CD4-positive, alpha-beta T cell (primary cell): ENCODE data around the gene SARNP. TPM values are rescaled to one million over a fixed set of nuclear protein-coding genes. Genes with fewer than 3 reads are reported as not detected.

ENCODE experiments used
- ATAC-seq: fragments of 200-7000 bp; cut with Tn5 transposase; one replicate; pipeline ENCODE4 v1.10.0; 2022; ENCODE audit warnings: mild to moderate bottlenecking; ENCODE audit not compliant: poor library complexity
- CTCF ChIA-PET: fragments of 350-600 bp; sonication (Branson Sonifier 250); formaldehyde crosslinking; loops from one replicate; lab custom pipeline; 2021; ENCODE audit warnings: antibody characterized with exemption, inconsistent platforms; lab: Charles Lee
- POLR2A ChIA-PET: fragments of 350-600 bp; sonication (Branson Sonifier 250); formaldehyde crosslinking; loops from one replicate; lab custom pipeline; 2021; ENCODE audit warnings: antibody characterized with exemption, inconsistent platforms; lab: Charles Lee
- DNase-seq, 14 experiments: peaks; one replicate each; pipeline ENCODE4 v3.0.0-alpha.2; 2013 to 2020; ENCODE audit warnings: mixed read lengths in 2 of 14
- H3K27ac ChIP-seq, 2 donors: one replicate each; pipeline versions ENCODE4 v1.5.1 to v1.7.0; 2013; ENCODE audit warnings: low read length in 2 of 2, low read depth in 1 of 2, mild to moderate bottlenecking in 1 of 2
- H3K27me3 ChIP-seq, 2 experiments: 1 replicate in 1 of 2; 2 replicates in 1 of 2; pipeline versions ENCODE4 v1.6.1 to v1.7.0; 2013; ENCODE audit warnings: low read length in 2 of 2, control low read depth in 1 of 2, mild to moderate bottlenecking in 1 of 2, moderate library complexity in 1 of 2; ENCODE audit not compliant: insufficient read depth in 2 of 2, control insufficient read depth in 1 of 2
- H3K36me3 ChIP-seq: one replicate; pipeline ENCODE4 v1.6.1; 2013; ENCODE audit warnings: low read length, control low read depth; ENCODE audit not compliant: insufficient read depth
- H3K4me1 ChIP-seq: one replicate; pipeline ENCODE4 v1.6.1; 2013; ENCODE audit warnings: low read length, control low read depth; ENCODE audit not compliant: insufficient read depth
- H3K4me3 ChIP-seq: one replicate; pipeline ENCODE4 v1.5.1; 2013; ENCODE audit warnings: mild to moderate bottlenecking, low read length, moderate library complexity
- H3K9me3 ChIP-seq, 2 experiments: 1 replicate in 1 of 2; 2 replicates in 1 of 2; pipeline versions ENCODE4 v1.6.1 to v1.7.0; 2013; ENCODE audit warnings: low read length in 2 of 2, mild to moderate bottlenecking in 2 of 2, control low read depth in 1 of 2, moderate library complexity in 1 of 2; ENCODE audit not compliant: control insufficient read depth in 1 of 2, insufficient read depth in 1 of 2
- H3K27ac Mint-ChIP-seq: one replicate; pipeline ENCODE4 v1.8.0; 2020; ENCODE audit warnings: mixed read lengths
- H3K27me3 Mint-ChIP-seq: one replicate; pipeline ENCODE4 v1.8.0; 2021; ENCODE audit warnings: mixed read lengths
- H3K36me3 Mint-ChIP-seq: one replicate; pipeline ENCODE4 v1.8.0; 2021; ENCODE audit warnings: low read depth, mixed read lengths
- H3K4me1 Mint-ChIP-seq: one replicate; pipeline ENCODE4 v1.8.0; 2021; ENCODE audit warnings: low read depth, mixed read lengths
- H3K4me3 Mint-ChIP-seq: one replicate; pipeline ENCODE4 v1.8.0; 2020; ENCODE audit warnings: mild to moderate bottlenecking, mixed read lengths
- H3K9me3 Mint-ChIP-seq: one replicate; pipeline ENCODE4 v1.8.0; 2020; ENCODE audit warnings: mixed read lengths
- CTCF ChIP-seq: fragments of 200-600 bp; IDR thresholded peaks from one replicate; pipeline ENCODE4 v1.8.0; 2022; ENCODE audit warnings: antibody characterized with exemption, mild to moderate bottlenecking
- intact Hi-C, 2 experiments: fragments of 100-400 bp; cut with DNase I in 1 of 2; cut with micrococcal nuclease in 1 of 2; formaldehyde crosslinking; loops; one replicate each; pipeline versions ENCODE4 v1.15.1 to v1.9.0; 2023 to 2025; cut with DNase I, micrococcal nuclease
- total RNA-seq, 174 experiments: library from RNA in 2 of 174; stranded (reverse) in 2 of 174; gene quantifications; one replicate each; pipeline ENCODE4 v1.2.3 and lab custom pipeline; 2021 to 2026

The SARNP gene
- total RNA-seq, 2 experiments from 2014 or later = 38.2 to 38.6 TPM

GRCh38 chr12:55789893-55790292 is 27.6 kb downstream of the SARNP start:
- Histone ChIP-seq H3K36me3 (peaks cover 71% of the 10 kb centered on the region), H3K4me1 (no peaks in the 10 kb centered on the region), H3K4me3 (no peak overlapping the region), H3K9me3 (no peaks in the 10 kb centered on the region), H3K27me3 (no peaks in the 10 kb centered on the region), H3K27ac (no peak overlapping the region)
- H3K9me3 Mint-ChIP-seq = no peaks in the 10 kb centered on the region
- POLR2A ChIA-PET = no interaction called here
- intact Hi-C loops = no loop called here
- CTCF ChIA-PET = interaction anchor here (1.2 kb wide), 1 partner anchor 53 kb away, joined by 3 read pairs; no protein-coding TSS in a partner anchor
- no peak for TF ChIP-seq CTCF
- no peaks in the 10 kb centered on the region for H3K27me3 Mint-ChIP-seq
- no peak overlapping the region for H3K27ac Mint-ChIP-seq
- H3K4me3 Mint-ChIP-seq = no peak overlapping the region
- no peaks in the 10 kb centered on the region for H3K4me1 Mint-ChIP-seq
- no peak for ATAC-seq
- DNase-seq = no peak
- peaks cover 86% of the 10 kb centered on the region for H3K36me3 Mint-ChIP-seq

- DNase-seq = no peak
- peaks cover 86% of the 10 kb centered on the region for H3K36me3 Mint-ChIP-seq
- Histone ChIP-seq H3K27me3 (no peaks in the 10 kb centered on the region), H3K4me1 (no peaks in the 10 kb centered on the region), H3K4me3 (no peak overlapping the region), H3K27ac (no peak overlapping the region), H3K9me3 (no peaks in the 10 kb centered on the region), H3K36me3 (peaks cover 71% of the 10 kb centered on the region)
- H3K4me3 Mint-ChIP-seq = no peak overlapping the region
- no peaks in the 10 kb centered on the region for H3K27me3 Mint-ChIP-seq
- ChIA-PET POLR2A (interaction anchor here (1.1 kb wide), 1 partner anchor 151 kb away, joined by 3 read pairs; no protein-coding TSS in a partner anchor), CTCF (no interaction called here)
- H3K27ac Mint-ChIP-seq = no peak overlapping the region
- no peaks in the 10 kb centered on the region for H3K4me1 Mint-ChIP-seq
- intact Hi-C loops = no loop called here
- H3K9me3 Mint-ChIP-seq = no peaks in the 10 kb centered on the region
- ATAC-seq = no peak
- no peak for TF ChIP-seq CTCF
Measured at GRCh38 chr12:55789171-55789570, 28.4 kb downstream of the SARNP start.

- no peak for TF ChIP-seq CTCF
- DNase-seq (no peak), ATAC-seq (no peak)
- POLR2A ChIA-PET = interaction anchor here (1.1 kb wide), 1 partner anchor 152 kb away, joined by 3 read pairs; no protein-coding TSS in a partner anchor
- Histone ChIP-seq H3K27ac (no peak overlapping the region), H3K27me3 (no peaks in the 10 kb centered on the region), H3K36me3 (peaks cover 71% of the 10 kb centered on the region), H3K4me3 (no peak overlapping the region), H3K4me1 (no peaks in the 10 kb centered on the region), H3K9me3 (no peaks in the 10 kb centered on the region)
- Mint-ChIP-seq H3K9me3 (no peaks in the 10 kb centered on the region), H3K27ac (no peak overlapping the region), H3K27me3 (no peaks in the 10 kb centered on the region), H3K4me1 (no peaks in the 10 kb centered on the region), H3K4me3 (no peak overlapping the region), H3K36me3 (peaks cover 86% of the 10 kb centered on the region)
- intact Hi-C loops = no loop called here
- CTCF ChIA-PET = interaction anchor here (0.6 kb wide), 1 partner anchor 74 kb away, joined by 3 read pairs; no protein-coding TSS in a partner anchor
Measured at GRCh38 chr12:55788546-55788945, 29.0 kb downstream of the SARNP start.
